PC-9 (cell line): ENCODE data around the gene ANKRD44. TPM values are rescaled to one million over a fixed set of nuclear protein-coding genes. Genes with fewer than 3 reads are reported as not detected.

Experiments used
- BruUV-seq: library from RNA; stranded (reverse); fragments of 400-500 nt; replicated peaks from 2 replicates; lab custom pipeline; 2021; lab: Mats Ljungman, UMichigan
- CTCF ChIA-PET: fragments of 300-600 bp; sonication (Branson Sonifier 250); formaldehyde crosslinking; loops from one replicate; lab custom pipeline; 2022; ENCODE audit warnings: antibody characterized with exemption; lab: Charles Lee
- POLR2A ChIA-PET: fragments of 300-600 bp; sonication (Branson Sonifier 250); formaldehyde crosslinking; loops from one replicate; lab custom pipeline; 2022; ENCODE audit warnings: antibody characterized with exemption; ENCODE audit not compliant: unreplicated experiment; lab: Charles Lee
- DNase-seq, 2 experiments: peaks; one replicate each; pipeline versions ENCODE4 v3.0.0 to v3.0.0-alpha.2; 2015 to 2022; ENCODE audit warnings: mixed read lengths in 1 of 2
- H2AFZ ChIP-seq: fragments of 200-600 bp; sonication (generic); 2 replicates; pipeline ENCODE4 v1.8.1; 2017; ENCODE audit warnings: antibody characterized with exemption
- H3F3A ChIP-seq: fragments of 200-600 bp; sonication (generic); 2 replicates; pipeline ENCODE4 v1.8.1; 2017; ENCODE audit warnings: antibody characterized with exemption, mild to moderate bottlenecking, low read depth; ENCODE audit not compliant: insufficient read depth
- H3K27ac ChIP-seq: fragments of 200-600 bp; sonication (generic); 2 replicates; pipeline ENCODE4 v1.6.1; 2016; ENCODE audit warnings: mixed run types
- H3K27me3 ChIP-seq: fragments of 200-600 bp; sonication (generic); 2 replicates; pipeline ENCODE4 v1.6.1; 2016; ENCODE audit warnings: low read depth, mixed run types; ENCODE audit not compliant: insufficient read depth
- H3K36me3 ChIP-seq: fragments of 200-600 bp; sonication (generic); 2 replicates; pipeline ENCODE4 v1.6.1; 2016; ENCODE audit warnings: low read depth, mixed run types
- H3K4me1 ChIP-seq: fragments of 200-600 bp; sonication (generic); replicated peaks from 2 replicates; pipeline ENCODE4 v1.6.1; 2016; ENCODE audit warnings: mixed run types; ENCODE audit not compliant: insufficient read depth
- H3K4me2 ChIP-seq: fragments of 200-600 bp; sonication (generic); 2 replicates; pipeline ENCODE4 v1.6.1; 2017; ENCODE audit warnings: mixed run types
- H3K4me3 ChIP-seq: fragments of 200-600 bp; sonication (generic); 2 replicates; pipeline ENCODE4 v1.6.1; 2016; ENCODE audit warnings: mixed run types
- H3K79me2 ChIP-seq: fragments of 200-600 bp; sonication (generic); 2 replicates; pipeline ENCODE4 v1.6.1; 2017; ENCODE audit warnings: low read depth, mixed run types
- H3K9me2 ChIP-seq: fragments of 200-600 bp; sonication (generic); 2 replicates; pipeline ENCODE4 v1.8.1; 2017; ENCODE audit warnings: mild to moderate bottlenecking; ENCODE audit not compliant: insufficient read depth
- H3K9me3 ChIP-seq: fragments of 200-600 bp; sonication (generic); 2 replicates; pipeline ENCODE4 v1.8.1; 2016; ENCODE audit warnings: low read depth; ENCODE audit not compliant: insufficient read depth
- H4K20me1 ChIP-seq: fragments of 200-600 bp; sonication (generic); 2 replicates; pipeline ENCODE4 v1.8.1; 2017; ENCODE audit not compliant: insufficient read depth
- CTCF ChIP-seq: fragments of 200-600 bp; sonication (generic); conservative IDR thresholded peaks from 2 replicates; pipeline ENCODE4 v1.6.1; 2017; ENCODE audit warnings: mixed run types, antibody characterized with exemption, mild to moderate bottlenecking, moderate library complexity
- EZH2 ChIP-seq: fragments of 200-600 bp; sonication (generic); IDR thresholded peaks from 2 replicates; pipeline ENCODE4 v1.8.0; 2017; ENCODE audit warnings: antibody characterized with exemption, low read depth
- intact Hi-C: fragments of 100-400 bp; cut with micrococcal nuclease; formaldehyde crosslinking; loops from one replicate; pipeline ENCODE4 v1.10.0; 2022; ENCODE audit not compliant: unreplicated experiment
- total RNA-seq: library from RNA; stranded (reverse); gene quantifications from 2 replicates; pipeline ENCODE4 v1.2.3, GENCODE V29; 2021

The ANKRD44 gene
- total RNA-seq, 1 experiment from 2014 or later: 3.4 TPM

- Histone ChIP-seq H3K9me3 (no peaks in the 10 kb centered on the region), H3K36me3 (no peaks in the 10 kb centered on the region), H3K9me2 (no peaks in the 10 kb centered on the region), H3F3A (no peaks in the 10 kb centered on the region; the same call in 1 of the 2 replicates), H4K20me1 (no peaks in the 10 kb centered on the region), H3K27ac (no peak overlapping the region), H3K4me1 (peaks cover 18% of the 10 kb centered on the region), H3K4me3 (no peak overlapping the region), H3K79me2 (no peaks in the 10 kb centered on the region), H3K4me2 (no peak overlapping the region), H2AFZ (no peak overlapping the region), H3K27me3 (no peaks in the 10 kb centered on the region)
- ChIA-PET POLR2A (no interaction called here), CTCF (no interaction called here)
- BruUV-seq: no TSS peak
- no peak for DNase-seq
- TF ChIP-seq EZH2 (no peak), CTCF (no peak)
- intact Hi-C loops: no loop called here
These were observed 103.0 kb downstream of the ANKRD44 start for GRCh38 chr2:197207598-197207997.

GRCh38 chr2:197207106-197207505 lies 103.5 kb downstream of the ANKRD44 start:
- BruUV-seq: no TSS peak
- POLR2A ChIA-PET: no interaction called here
- H3K4me3 ChIP-seq: no peak overlapping the region
- no peak overlapping the region for H2AFZ ChIP-seq
- no peaks in the 10 kb centered on the region for H3K9me3 ChIP-seq
- no peaks in the 10 kb centered on the region for H3K27me3 ChIP-seq
- DNase-seq: no peak
- peaks cover 18% of the 10 kb centered on the region for H3K4me1 ChIP-seq
- H3K36me3 ChIP-seq: no peaks in the 10 kb centered on the region
- no peaks in the 10 kb centered on the region for H4K20me1 ChIP-seq
- no peaks in the 10 kb centered on the region for H3K9me2 ChIP-seq
- H3K27ac ChIP-seq: no peak overlapping the region
- no peak overlapping the region for H3K4me2 ChIP-seq
- CTCF ChIA-PET: no interaction called here
- TF ChIP-seq EZH2 (no peak), CTCF (no peak)
- no peaks in the 10 kb centered on the region for H3K79me2 ChIP-seq
- no peaks in the 10 kb centered on the region; the same call in 1 of the 2 replicates for H3F3A ChIP-seq
- intact Hi-C loops: no loop called here

GRCh38 chr2:197205585-197206215 lies 104.9 kb downstream of the ANKRD44 start:
- Histone ChIP-seq H3F3A (no peaks in the 10 kb centered on the region; the same call in 1 of the 2 replicates), H2AFZ (no peak overlapping the region), H3K79me2 (no peaks in the 10 kb centered on the region), H3K9me3 (no peaks in the 10 kb centered on the region), H3K27me3 (no peaks in the 10 kb centered on the region), H4K20me1 (no peaks in the 10 kb centered on the region), H3K4me1 (peaks cover 18% of the 10 kb centered on the region), H3K27ac (no peak overlapping the region), H3K4me3 (no peak overlapping the region), H3K36me3 (no peaks in the 10 kb centered on the region), H3K9me2 (no peaks in the 10 kb centered on the region), H3K4me2 (no peak overlapping the region)
- DNase-seq: no peak
- ChIA-PET CTCF (no interaction called here), POLR2A (no interaction called here)
- BruUV-seq: no TSS peak
- no peak for TF ChIP-seq CTCF
- TF ChIP-seq EZH2: no peak
- intact Hi-C loops: no loop called here
